ENCODE data around the gene PPP2R2B. TPM values are rescaled to one million over a fixed set of nuclear protein-coding genes. Genes with fewer than 3 reads are reported as not detected.

The PPP2R2B gene
- total RNA-seq, 1 donor = not detected

- no peak overlapping the region for H3K27ac ChIP-seq (ENCODE audit: low read depth, low read length)
- DNase-seq (ENCODE audit: insufficient read length, low spot score, missing footprints) = no peak
- H4K20me1 ChIP-seq (ENCODE audit: insufficient read depth, low read length) = no peaks in the 10 kb centered on the region
- no peaks in the 10 kb centered on the region for H3K36me3 ChIP-seq (ENCODE audit: insufficient read depth, low read length)
- no peak for TF ChIP-seq CTCF (IDR thresholded peaks at IDR 0.05; ENCODE audit: extremely low read depth, low read depth, low read length)
- H3K79me2 ChIP-seq (ENCODE audit: insufficient read depth, low read length) = no peaks in the 10 kb centered on the region
- H2AFZ ChIP-seq (ENCODE audit: low read length) = no peak overlapping the region
- H3K4me2 ChIP-seq (ENCODE audit: insufficient read depth, low read length) = no peak overlapping the region
- H3K4me3 ChIP-seq (ENCODE audit: insufficient read depth, low read length) = no peak overlapping the region
- H3K9me3 ChIP-seq (ENCODE audit: low read depth, low read length) = no peaks in the 10 kb centered on the region
- H3K4me1 ChIP-seq (ENCODE audit: insufficient read depth, low read length) = no peaks in the 10 kb centered on the region
- H3K27me3 ChIP-seq (ENCODE audit: insufficient read depth, low read length) = no peaks in the 10 kb centered on the region
Observed at GRCh38 chr5:146767534-146767933, 111.0 kb downstream of the PPP2R2B start.

- Histone ChIP-seq H3K4me1 (ENCODE audit: insufficient read depth, low read length) (no peaks in the 10 kb centered on the region), H2AFZ (ENCODE audit: low read length) (no peak overlapping the region), H3K9me3 (ENCODE audit: low read depth, low read length) (no peaks in the 10 kb centered on the region), H4K20me1 (ENCODE audit: insufficient read depth, low read length) (no peaks in the 10 kb centered on the region), H3K79me2 (ENCODE audit: insufficient read depth, low read length) (no peaks in the 10 kb centered on the region), H3K4me2 (ENCODE audit: insufficient read depth, low read length) (no peak overlapping the region), H3K36me3 (ENCODE audit: insufficient read depth, low read length) (no peaks in the 10 kb centered on the region), H3K27ac (ENCODE audit: low read depth, low read length) (no peak overlapping the region), H3K4me3 (ENCODE audit: insufficient read depth, low read length) (no peak overlapping the region), H3K27me3 (ENCODE audit: insufficient read depth, low read length) (no peaks in the 10 kb centered on the region)
- no peak for TF ChIP-seq CTCF (IDR thresholded peaks at IDR 0.05; ENCODE audit: extremely low read depth, low read depth, low read length)
- no peak for DNase-seq (ENCODE audit: insufficient read length, low spot score, missing footprints)
Observed at GRCh38 chr5:146766013-146766412, 112.5 kb downstream of the PPP2R2B start.

- no peaks in the 10 kb centered on the region for H3K9me3 ChIP-seq (ENCODE audit: low read depth, low read length)
- H2AFZ ChIP-seq (ENCODE audit: low read length) = no peak overlapping the region
- DNase-seq (ENCODE audit: insufficient read length, low spot score, missing footprints) = no peak
- no peaks in the 10 kb centered on the region for H3K79me2 ChIP-seq (ENCODE audit: insufficient read depth, low read length)
- no peaks in the 10 kb centered on the region for H3K4me1 ChIP-seq (ENCODE audit: insufficient read depth, low read length)
- no peaks in the 10 kb centered on the region for H3K27me3 ChIP-seq (ENCODE audit: insufficient read depth, low read length)
- no peak for TF ChIP-seq CTCF (IDR thresholded peaks at IDR 0.05; ENCODE audit: extremely low read depth, low read depth, low read length)
- H3K36me3 ChIP-seq (ENCODE audit: insufficient read depth, low read length) = no peaks in the 10 kb centered on the region
- H3K27ac ChIP-seq (ENCODE audit: low read depth, low read length) = no peak overlapping the region
- H3K4me2 ChIP-seq (ENCODE audit: insufficient read depth, low read length) = no peak overlapping the region
- H4K20me1 ChIP-seq (ENCODE audit: insufficient read depth, low read length) = no peaks in the 10 kb centered on the region
- no peak overlapping the region for H3K4me3 ChIP-seq (ENCODE audit: insufficient read depth, low read length)
Observed at GRCh38 chr5:146765089-146765832, 113.3 kb downstream of the PPP2R2B start.

- no peaks in the 10 kb centered on the region for H3K79me2 ChIP-seq (ENCODE audit: insufficient read depth, low read length)
- no peak for DNase-seq (ENCODE audit: insufficient read length, low spot score, missing footprints)
Observed at GRCh38 chr5:146762830-146763229, 115.7 kb downstream of the PPP2R2B start.

More at GRCh38 chr5:146762830-146763229, 115.7 kb downstream of the PPP2R2B start:
- Histone ChIP-seq H2AFZ (ENCODE audit: low read length) (no peak overlapping the region), H3K4me3 (ENCODE audit: insufficient read depth, low read length) (no peak overlapping the region), H3K27me3 (ENCODE audit: insufficient read depth, low read length) (no peaks in the 10 kb centered on the region), H3K4me1 (ENCODE audit: insufficient read depth, low read length) (no peaks in the 10 kb centered on the region), H3K27ac (ENCODE audit: low read depth, low read length) (no peak overlapping the region), H3K4me2 (ENCODE audit: insufficient read depth, low read length) (no peak overlapping the region), H3K36me3 (ENCODE audit: insufficient read depth, low read length) (no peaks in the 10 kb centered on the region), H4K20me1 (ENCODE audit: insufficient read depth, low read length) (no peaks in the 10 kb centered on the region), H3K9me3 (ENCODE audit: low read depth, low read length) (no peaks in the 10 kb centered on the region)
- TF ChIP-seq CTCF (IDR thresholded peaks at IDR 0.05; ENCODE audit: extremely low read depth, low read depth, low read length) = no peak

Measured in osteoblast (primary cell).